Esophagus squamous epithelium (tissue), 5 donors: ENCODE data around the gene TEX51. TPM values are rescaled to one million over a fixed set of nuclear protein-coding genes. Genes with fewer than 3 reads are reported as not detected.

Source experiments
- DNase-seq: peaks from one replicate; lab custom pipeline; 2025; lab: John Stamatoyannopoulos, UW
- H3K27ac ChIP-seq, 4 donors: fragments of 200-600 bp; sonication (generic); one replicate each; pipeline ENCODE4 v1.5.1; 2016 to 2019; ENCODE audit warnings: mild to moderate bottlenecking in 1 of 4
- H3K27me3 ChIP-seq, 4 donors: fragments of 200-600 bp; sonication (generic); 1 replicate in 3 of 4; 2 replicates in 1 of 4; pipeline versions ENCODE4 v1.5.1 to v1.6.0; 2017 to 2021; ENCODE audit warnings: antibody characterized with exemption in 1 of 4
- H3K36me3 ChIP-seq, 3 donors: fragments of 200-600 bp; sonication (generic); one replicate each; pipeline ENCODE4 v1.5.1; 2016 to 2019
- H3K4me1 ChIP-seq, 3 donors: fragments of 200-600 bp; sonication (generic); one replicate each; pipeline ENCODE4 v1.5.1; 2017 to 2019
- H3K4me3 ChIP-seq, 4 donors: fragments of 200-600 bp; sonication (generic); 1 replicate in 3 of 4; 2 replicates in 1 of 4; pipeline ENCODE4 v1.5.1; 2016 to 2019; ENCODE audit warnings: mild to moderate bottlenecking in 2 of 4, moderate library complexity in 1 of 4
- H3K9me3 ChIP-seq, 3 donors: fragments of 200-600 bp; sonication (generic); one replicate each; pipeline ENCODE4 v1.5.1; 2016 to 2019
- POLR2A ChIP-seq, 4 donors: fragments of 450-650 bp; IDR thresholded peaks; one replicate each; pipeline ENCODE4 v1.6.1; 2017; ENCODE audit warnings: antibody characterized with exemption in 4 of 4, mild to moderate bottlenecking in 4 of 4, moderate library complexity in 3 of 4
- WGBS, 2 donors: methylation state at CpG; one replicate each; pipeline ENCODE4 v1.1.5; 2018; 5-methylcytosine and 5-hydroxymethylcytosine counted together
- intact Hi-C: fragments of 100-400 bp; cut with DNase I; formaldehyde crosslinking; loops from one replicate; pipeline ENCODE4 v1.15.0; 2022
- total RNA-seq, 4 donors: library from RNA; depleted of rRNA; stranded (reverse); fragments of >200 nt; gene quantifications; one replicate each; pipeline ENCODE4 v1.1.0, GENCODE V29; 2016
- TF ChIP-seq, protein P1 (sequence below), 6 experiments: fragments of 450-650 bp in 4 of 6; fragments of 200-600 bp in 2 of 6; sonication (generic) in 2 of 6; IDR thresholded peaks; one replicate each; pipeline ENCODE4 v1.5.1; 2016 to 2019; ENCODE audit warnings: antibody characterized with exemption in 6 of 6, mild to moderate bottlenecking in 4 of 6, moderate library complexity in 4 of 6
- donor health status: DM: yes; HTN: yes; CAD: no.

The TEX51 gene
- total RNA-seq, 4 donors from 2014 or later = not detected

DNA sequence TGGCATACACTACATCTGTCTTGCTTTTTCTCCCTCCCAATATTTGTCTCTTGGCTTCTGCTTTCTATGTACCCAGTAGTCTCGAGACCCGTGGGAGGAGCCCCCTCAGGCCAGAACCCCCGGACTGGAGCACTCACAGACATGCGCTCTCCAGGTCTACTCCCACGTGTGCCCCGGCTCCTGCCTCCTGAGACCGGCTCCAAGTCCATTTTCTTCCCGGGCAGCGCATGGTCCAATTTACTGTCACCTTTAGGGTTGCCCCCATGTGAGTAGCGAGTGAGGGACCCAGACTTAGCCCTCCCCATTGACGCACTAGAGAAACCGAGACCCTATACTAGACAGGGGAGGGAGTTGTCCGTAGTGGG, 11.8 kb upstream of the TEX51 start:
- H3K9me3 ChIP-seq = no peaks in the 10 kb centered on the region
- 75 to 91% methylated on average over 9 to 10 of the region's 13 CpGs for WGBS, 2 donors
- H3K36me3 ChIP-seq = no peaks in the 10 kb centered on the region
- peaks cover 0 to 15% (median 5%) of the 10 kb centered on the region in 3 donors for H3K4me1 ChIP-seq
- H3K4me3 ChIP-seq = no peak overlapping the region
- no peak for DNase-seq
- H3K27me3 ChIP-seq = peaks cover 0 to 21% (median 0%) of the 10 kb centered on the region in 4 donors
- intact Hi-C loops = no loop called here
- TF ChIP-seq, protein P1, sequence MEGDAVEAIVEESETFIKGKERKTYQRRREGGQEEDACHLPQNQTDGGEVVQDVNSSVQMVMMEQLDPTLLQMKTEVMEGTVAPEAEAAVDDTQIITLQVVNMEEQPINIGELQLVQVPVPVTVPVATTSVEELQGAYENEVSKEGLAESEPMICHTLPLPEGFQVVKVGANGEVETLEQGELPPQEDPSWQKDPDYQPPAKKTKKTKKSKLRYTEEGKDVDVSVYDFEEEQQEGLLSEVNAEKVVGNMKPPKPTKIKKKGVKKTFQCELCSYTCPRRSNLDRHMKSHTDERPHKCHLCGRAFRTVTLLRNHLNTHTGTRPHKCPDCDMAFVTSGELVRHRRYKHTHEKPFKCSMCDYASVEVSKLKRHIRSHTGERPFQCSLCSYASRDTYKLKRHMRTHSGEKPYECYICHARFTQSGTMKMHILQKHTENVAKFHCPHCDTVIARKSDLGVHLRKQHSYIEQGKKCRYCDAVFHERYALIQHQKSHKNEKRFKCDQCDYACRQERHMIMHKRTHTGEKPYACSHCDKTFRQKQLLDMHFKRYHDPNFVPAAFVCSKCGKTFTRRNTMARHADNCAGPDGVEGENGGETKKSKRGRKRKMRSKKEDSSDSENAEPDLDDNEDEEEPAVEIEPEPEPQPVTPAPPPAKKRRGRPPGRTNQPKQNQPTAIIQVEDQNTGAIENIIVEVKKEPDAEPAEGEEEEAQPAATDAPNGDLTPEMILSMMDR (IDR thresholded peaks at IDR 0.05) = no peak
- no peak for TF ChIP-seq POLR2A (IDR thresholded peaks at IDR 0.05)
- H3K27ac ChIP-seq = no peak overlapping the region

DNA sequence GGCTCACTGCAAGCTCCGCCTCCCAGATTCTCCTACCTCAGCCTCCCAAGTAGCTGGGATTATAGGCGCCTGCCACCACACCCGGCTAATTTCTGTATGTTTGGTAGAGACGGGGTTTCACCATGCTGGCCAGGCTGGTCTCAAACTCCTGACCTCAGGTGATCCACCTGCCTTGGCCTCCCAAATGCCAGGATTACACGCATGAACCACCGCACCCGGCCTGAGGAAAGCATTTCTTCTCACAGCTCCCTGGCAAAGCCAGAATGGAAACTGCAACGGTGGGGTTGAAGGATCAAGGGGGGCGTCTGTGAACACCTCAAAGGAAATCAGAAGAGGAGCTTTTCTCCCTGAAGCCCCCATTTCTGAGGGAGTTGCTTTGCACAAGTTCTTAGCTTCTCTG, 11.2 kb upstream of the TEX51 start:
- no peak for DNase-seq
- Histone ChIP-seq H3K36me3 (no peaks in the 10 kb centered on the region), H3K4me1 (peaks cover 0 to 15% (median 5%) of the 10 kb centered on the region in 3 donors), H3K27me3 (peaks cover 0 to 21% (median 0%) of the 10 kb centered on the region in 4 donors), H3K4me3 (no peak overlapping the region), H3K27ac (no peak overlapping the region), H3K9me3 (no peaks in the 10 kb centered on the region)
- WGBS, 2 donors = 79 to 88% methylated on average over 7 to 8 of the region's 9 CpGs
- intact Hi-C loops = no loop called here
- no peak for TF ChIP-seq POLR2A (IDR thresholded peaks at IDR 0.05)
- TF ChIP-seq, protein P1 (IDR thresholded peaks at IDR 0.05) = no peak

DNA sequence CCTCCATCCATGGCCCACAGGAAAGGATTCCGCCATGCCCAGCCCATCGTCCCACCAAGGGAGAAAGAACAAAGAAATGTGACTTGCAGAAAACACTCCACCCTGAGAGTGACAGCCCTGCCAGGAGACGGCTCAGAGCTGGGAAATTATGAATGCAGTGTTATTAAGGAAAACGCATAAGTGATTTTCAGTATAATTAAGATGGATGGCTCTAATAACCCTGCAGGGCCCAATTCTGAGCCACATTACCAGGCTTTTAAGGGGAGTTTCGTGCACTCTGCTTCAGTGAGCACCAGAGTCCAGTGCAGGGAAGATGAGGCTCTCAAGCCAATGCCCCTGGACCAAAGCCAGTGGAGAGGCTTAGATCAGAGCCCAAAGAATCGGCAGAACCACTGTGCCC, 10.6 kb upstream of the TEX51 start:
- no peaks in the 10 kb centered on the region for H3K9me3 ChIP-seq
- DNase-seq = no peak
- WGBS, 2 donors = 50 to 54% methylated on average over 5 to 6 of the region's 6 CpGs
- H3K4me3 ChIP-seq = no peak overlapping the region
- H3K27me3 ChIP-seq = peaks cover 0 to 21% (median 0%) of the 10 kb centered on the region in 4 donors
- H3K27ac ChIP-seq = no peak overlapping the region
- peaks cover 0 to 15% (median 5%) of the 10 kb centered on the region in 3 donors for H3K4me1 ChIP-seq
- TF ChIP-seq POLR2A (IDR thresholded peaks at IDR 0.05) = no peak
- TF ChIP-seq, protein P1 (IDR thresholded peaks at IDR 0.05) = no peak
- intact Hi-C loops = no loop called here
- no peaks in the 10 kb centered on the region for H3K36me3 ChIP-seq

DNA sequence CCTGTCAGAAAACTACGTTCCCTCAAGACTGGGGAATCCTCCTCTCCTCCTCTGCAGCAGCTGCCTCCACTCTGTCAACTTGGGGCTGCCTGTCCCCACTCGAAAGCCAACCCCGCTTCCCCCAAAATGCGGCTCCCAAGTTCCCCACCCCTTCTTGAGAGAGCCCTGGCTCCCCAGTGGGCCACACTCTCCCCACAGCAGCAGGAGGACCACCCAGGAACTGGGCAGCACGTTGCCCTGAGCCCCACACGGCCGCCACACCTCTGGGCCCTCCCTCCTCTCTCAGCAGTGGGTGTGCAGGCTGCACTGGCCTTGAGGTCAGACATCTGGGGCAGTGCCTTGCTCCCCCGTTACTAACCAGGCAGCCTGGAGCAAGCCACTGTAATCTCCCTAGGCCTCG, 9.6 kb upstream of the TEX51 start:
- intact Hi-C loops = no loop called here
- H3K4me1 ChIP-seq = peaks cover 0 to 15% (median 5%) of the 10 kb centered on the region in 3 donors
- no peak overlapping the region for H3K4me3 ChIP-seq
- H3K36me3 ChIP-seq = no peaks in the 10 kb centered on the region
- H3K27ac ChIP-seq = no peak overlapping the region
- no peak for DNase-seq
- peaks cover 0 to 21% (median 0%) of the 10 kb centered on the region in 4 donors for H3K27me3 ChIP-seq
- H3K9me3 ChIP-seq = no peaks in the 10 kb centered on the region
- no peak for TF ChIP-seq POLR2A (IDR thresholded peaks at IDR 0.05)
- TF ChIP-seq, protein P1 (IDR thresholded peaks at IDR 0.05) = no peak
- WGBS, 2 donors = 64 to 86% methylated on average over 2 to 4 of the region's 9 CpGs

DNA sequence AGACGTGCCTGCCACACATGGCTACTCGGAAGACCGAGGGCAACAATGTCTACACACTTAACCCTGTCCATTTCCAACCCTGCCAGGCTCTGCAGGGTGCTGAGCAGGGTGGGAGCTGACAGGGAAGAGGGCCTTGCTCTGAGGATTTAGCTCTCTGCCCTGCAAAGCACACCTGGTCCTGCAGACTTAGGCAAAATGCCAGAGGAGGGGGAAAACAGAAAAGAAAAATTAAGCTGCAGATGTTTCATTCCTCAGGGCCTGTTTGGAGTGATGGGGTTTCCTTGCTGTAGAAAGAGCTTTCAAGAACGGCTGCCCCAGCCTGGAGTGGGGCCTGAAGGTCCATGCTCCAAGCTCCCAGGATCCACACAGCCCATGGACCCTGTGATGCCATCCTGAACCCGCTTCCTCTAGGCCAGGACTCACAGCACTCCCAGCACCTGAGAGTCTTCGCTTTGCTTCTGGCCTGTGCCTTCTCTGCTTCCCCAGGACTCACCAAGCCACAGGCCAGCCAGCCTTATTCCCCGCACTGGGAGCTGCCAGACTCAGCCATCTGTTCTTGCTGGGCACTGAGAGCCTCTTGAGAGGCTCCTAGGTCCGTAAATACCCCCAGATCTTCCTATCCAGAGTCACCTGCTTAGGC, 9.1 kb upstream of the TEX51 start:
- intact Hi-C loops = no loop called here
- 52 to 71% methylated on average over 4 to 6 of the region's 8 CpGs for WGBS, 2 donors
- no peaks in the 10 kb centered on the region for H3K9me3 ChIP-seq
- peaks cover 0 to 21% (median 0%) of the 10 kb centered on the region in 4 donors for H3K27me3 ChIP-seq
- no peak for DNase-seq
- H3K4me1 ChIP-seq = peaks cover 0 to 15% (median 5%) of the 10 kb centered on the region in 3 donors
- no peak overlapping the region for H3K4me3 ChIP-seq
- TF ChIP-seq POLR2A (IDR thresholded peaks at IDR 0.05) = no peak
- TF ChIP-seq, protein P1 (IDR thresholded peaks at IDR 0.05) = no peak
- H3K36me3 ChIP-seq = no peaks in the 10 kb centered on the region
- no peak overlapping the region for H3K27ac ChIP-seq
